DMS53 treated with DMSO at 0.1 percent for 48 hours (cell line): ENCODE data around the gene DCTN3.
A peak's percentile ranks its signal among the peaks of the same experiment; 100 is the strongest.

Source experiments
- DNase-seq: peaks from one replicate; lab custom pipeline; 2025; ENCODE audit not compliant: unreplicated experiment; lab: John Stamatoyannopoulos, UW

Gene DCTN3

DNA sequence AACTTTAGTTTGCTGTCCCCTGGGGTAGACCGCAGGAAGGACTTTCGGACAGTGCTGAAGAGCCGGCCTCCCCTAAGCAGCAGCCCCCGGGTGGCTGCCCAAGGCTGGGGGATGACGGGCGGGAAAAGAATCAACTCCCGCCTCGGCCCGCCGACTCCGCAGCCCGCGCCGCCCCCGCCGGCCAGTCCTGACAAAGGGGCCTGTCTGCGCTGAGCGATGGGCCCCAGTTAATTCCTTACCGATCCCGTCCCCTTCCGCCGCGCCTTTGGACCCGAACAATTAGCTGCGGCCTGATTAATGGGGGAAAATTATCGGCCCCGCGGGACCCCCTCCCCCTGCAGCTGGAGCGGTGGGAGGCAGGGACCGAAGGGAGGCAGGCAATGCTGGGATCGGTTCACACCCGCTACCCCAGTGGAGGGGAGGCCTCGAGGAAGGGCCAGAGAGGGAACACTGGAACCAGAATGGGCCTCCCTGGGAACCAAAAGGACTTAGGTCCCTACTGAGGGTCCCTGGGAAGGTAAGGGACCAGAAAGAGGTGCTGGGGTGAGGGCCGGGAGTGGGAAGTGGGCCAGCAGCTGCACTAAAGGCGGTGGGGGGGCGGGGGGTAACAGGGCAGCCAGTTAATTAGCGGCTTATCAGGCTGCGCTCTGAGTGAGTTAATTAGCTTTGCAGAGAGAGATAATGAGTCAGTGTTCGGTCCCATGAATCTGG, 4.3 kb upstream of the DCTN3 start:
- DNase-seq = no peak

DNA sequence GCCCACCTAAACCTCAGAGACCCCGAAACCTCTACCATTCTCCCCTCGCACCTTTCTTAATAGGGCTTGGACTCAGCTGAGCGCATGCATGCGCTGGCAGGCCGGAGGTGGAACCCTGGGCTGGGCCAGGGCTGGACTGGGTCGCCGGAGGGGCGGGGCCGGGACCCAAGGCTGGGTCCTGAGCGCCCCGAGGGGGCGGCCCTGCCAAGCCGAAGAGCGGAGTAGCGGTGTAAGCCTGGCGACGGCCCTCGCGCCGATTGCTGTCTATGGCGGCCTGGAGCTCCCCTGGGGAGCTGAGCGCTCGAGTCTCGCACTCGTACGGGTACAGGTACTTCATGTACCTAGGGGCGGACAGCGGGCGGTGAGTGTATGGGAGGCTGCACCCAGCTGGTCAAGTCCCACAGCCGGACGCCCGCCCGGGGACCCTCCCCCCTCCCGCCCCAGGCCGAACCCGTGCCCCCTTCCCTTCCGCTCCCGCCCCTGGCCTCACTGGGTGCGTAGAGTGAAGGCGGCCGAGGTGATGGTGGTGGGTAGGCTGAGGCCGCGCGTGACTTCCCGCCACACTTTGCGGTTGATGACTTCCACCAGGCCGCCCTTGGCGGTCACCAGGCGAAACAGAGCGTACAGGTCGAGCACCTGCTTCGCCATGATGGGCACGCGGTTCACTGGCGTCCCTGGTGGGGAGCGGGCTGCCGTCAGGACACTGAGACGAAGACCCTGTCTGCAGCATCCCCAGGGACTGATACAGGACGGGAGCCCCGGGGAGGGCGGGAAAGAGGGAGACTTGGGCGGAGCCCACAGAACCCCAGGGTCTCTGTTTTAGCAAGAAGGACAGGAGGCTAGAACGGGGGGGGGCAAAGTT, 3.3 kb upstream of the DCTN3 start:
- no peak for DNase-seq

DNA sequence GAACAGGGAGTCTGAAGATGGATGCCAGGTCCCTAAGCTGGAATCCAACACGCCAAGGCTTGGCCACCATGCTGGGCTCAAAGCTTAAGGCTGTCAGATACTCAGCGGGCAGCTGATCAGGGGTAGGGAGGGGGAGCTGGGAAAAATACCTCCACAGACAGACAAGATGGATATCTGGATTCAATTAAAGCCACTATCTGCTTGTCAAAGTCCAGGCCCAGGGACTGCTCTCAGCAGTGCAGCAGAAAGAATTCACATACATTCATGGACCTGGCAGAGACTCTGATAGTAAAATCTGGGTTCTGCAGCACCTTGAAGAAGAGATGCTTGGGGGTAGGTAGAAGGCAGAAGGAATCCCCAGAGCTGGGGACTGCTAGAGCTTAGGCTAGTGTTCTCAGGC, 5.2 kb downstream of the DCTN3 start:
- DNase-seq = no peak

DNA sequence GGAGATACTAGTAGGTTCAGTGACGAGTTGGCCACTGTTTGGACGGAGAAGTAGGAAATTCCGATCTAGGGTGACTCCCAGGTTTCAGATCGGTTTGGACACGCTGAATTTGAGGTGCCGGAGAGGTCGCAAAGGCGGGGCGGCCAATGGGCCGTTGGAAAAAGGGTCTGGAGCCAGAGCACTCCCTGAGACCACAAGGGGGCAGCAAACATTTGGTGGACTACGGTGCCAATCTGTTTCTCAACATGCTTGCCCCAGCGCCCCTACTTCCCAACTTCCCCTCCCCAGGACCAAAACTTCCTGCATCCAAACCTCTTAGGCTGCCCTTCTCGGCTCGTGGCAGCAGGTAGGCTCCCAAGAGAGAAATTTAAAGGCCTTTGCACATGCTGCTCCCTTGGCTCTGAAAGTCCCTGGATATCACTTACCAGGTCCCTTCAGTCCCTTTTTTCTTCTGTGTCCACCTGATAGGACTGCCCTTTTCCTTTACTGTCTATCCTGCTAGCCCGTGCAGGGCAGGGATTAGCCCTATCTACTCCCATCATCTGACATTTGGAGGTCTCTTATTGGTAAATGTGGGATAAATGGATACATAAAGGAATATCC, 7.4 kb downstream of the DCTN3 start:
- DNase-seq = peak; percentile 31

DNA sequence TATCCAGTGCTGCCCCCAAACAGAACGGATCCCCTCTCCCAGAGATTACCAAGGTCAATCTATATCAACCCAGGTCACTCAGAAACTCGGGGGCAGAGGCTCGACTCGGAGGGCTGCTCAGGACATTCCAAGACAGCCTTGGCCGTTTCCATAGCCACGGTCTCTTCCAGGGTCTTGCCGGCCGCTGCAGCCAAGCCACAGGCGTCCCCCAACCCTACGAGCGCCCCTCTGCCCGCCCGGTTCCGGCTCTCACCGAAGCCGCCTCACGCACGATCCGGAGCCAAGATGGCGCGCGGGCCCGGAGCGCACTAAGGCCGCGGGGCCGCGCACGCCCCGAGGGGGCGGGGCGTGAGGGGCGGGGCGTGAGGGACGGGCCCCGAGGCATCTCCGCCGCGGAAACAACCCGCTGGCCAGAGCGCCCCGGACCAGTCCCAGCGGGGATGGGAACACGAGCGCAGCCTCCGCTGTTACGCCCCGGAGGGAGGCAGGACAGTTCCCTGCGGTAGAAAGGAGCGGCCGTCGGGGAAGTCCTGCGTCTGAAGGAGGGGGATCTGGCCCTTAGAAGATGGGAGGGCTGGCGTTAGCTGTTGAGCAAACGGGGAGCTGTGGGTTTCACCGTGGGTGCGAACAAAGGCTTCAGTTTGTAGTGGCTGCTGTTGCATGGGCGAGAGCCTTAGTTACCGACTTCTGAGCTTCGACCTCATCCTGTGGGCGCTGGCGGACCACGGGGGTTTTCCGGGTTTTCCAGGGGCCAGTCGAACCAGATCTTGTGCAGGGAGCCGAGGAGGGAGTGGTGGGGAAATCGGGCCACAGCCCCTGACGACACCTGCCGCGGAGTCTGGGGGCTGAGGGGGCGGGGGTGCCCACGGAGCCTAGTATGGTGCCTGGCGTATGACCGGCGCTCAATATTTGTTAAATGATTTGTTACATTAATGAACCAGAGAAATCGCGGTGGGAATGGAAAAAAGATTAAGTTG, 8.2 kb downstream of the DCTN3 start, which contains the start of gene RPP25L:
Gene RPP25L (minus strand): TSS at position 287 of the 977 bp plus-strand sequence. CDS start 801 bp downstream, outside the sequence.
- DNase-seq = peak; percentile 43

DNA sequence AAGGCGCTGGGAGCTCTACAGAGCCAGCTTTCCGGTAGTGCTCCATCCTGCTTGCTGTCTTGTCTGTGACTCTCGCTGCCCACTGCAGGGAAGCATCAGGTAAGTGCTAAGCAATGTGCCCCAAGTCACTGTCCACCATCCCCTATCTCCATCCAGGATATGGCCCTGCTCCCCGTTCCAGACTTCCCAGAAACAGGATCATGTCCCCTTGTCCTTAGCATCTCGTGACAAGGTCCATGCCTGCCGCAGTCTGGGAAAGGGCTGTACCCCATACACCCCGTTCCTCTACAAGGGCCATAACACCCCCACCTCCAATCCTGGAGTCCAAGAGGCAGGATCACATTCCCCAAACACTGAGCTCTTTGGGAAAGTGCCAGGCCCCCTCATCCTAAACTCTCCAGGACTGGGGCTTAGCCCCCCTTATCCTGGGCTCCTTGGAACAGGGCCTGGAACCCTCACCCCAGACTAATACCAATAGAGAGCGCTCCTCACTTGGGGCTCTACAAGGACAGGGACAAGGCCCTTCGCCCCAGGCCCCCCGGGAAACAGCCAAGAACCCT, 9.0 kb downstream of the DCTN3 start:
- DNase-seq = no peak

DNA sequence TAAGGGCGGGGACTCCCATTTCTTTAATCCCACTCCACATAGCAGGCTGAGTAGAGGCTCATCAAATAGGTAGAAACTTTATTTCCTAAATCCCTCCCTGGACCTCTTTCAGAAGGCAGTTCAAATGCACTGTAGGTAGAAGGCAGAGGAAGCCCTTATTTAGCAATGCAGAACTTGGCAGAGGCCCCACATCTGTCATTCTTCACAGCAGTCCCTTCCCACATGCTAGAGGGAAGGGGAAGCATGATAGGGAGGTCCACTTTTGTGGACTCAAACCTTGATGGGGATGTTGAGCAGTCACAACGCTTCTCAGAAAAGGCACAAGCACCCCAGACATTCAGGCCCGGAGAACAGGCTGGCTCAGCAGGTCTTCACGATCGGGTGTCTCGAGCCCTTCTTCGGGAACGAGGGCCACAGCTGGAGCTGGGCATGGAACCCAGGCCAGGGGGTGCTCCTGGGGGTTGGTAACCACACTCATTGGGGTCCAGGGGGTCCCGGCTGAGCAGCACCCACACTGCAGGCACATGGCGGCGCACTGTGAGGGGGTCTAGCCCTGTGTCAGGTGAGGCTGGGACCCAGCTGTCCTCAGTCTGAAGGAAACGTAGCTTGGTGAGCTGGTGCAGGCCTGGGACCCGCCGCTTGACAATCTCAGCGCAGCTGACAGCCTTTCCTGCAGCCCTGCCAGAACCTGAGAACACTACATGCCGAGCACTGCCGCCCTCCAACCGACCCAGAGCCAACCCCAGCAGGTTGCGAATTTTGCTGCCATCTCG, 9.7 kb downstream of the DCTN3 start:
- DNase-seq = no peak

DNA sequence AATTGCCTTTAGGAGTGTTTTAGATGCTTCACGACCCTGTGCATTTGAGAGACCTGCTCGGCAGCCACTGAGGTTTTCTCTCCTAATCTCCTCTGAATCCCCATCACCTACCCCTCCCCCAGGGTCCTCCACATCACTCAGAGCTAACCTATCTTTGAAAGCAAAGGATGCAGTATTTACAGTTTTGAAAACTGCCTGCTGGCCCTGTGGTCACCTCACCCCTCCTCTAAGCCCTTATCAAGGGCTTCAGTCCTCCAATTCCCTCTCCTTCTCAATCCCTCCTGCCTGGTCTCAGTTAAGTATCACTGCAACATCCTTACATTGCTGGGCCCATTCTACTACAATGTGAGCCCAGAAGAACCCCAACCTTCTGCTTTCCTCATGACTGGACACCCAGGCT, 13.0 kb downstream of the DCTN3 start:
- no peak for DNase-seq

DNA sequence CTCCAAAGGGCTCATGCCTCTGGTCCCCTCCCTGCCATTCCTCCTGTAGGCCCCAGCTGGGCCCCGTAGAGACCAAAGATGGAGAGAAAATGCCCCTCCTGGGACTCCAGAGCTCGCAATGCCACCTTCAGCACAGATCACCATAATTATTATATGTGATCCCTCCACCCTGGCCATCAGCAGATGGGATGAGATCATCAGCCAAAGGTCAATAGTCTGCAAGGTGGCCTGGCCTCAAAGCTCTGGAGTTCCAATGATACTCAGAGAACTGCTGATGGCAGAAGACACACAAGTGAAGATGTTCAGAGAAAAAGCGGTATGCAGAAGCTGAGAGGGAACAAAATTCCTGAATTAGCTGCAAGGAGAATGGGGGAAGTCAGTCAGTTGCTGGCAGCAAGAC, 13.4 kb downstream of the DCTN3 start:
- DNase-seq = peak; percentile 47

DNA sequence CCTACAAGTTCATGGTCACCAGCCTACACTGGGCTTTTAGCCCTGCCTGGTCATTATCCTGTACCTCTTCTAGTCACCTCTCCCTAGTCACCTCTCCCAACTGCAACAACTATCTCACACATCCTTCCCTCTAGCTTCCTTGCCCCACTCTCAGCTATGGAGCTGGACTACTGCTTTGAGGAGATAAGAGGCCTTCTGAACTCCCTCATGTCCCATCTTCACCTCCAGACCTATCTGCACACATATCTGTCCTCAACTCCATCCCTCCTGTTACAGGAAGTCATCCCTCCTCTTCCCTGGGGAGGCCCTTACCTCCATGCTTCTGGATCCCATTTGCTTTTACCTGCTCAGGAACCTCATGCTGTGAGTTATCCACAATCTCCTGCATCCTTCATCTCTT, 14.1 kb downstream of the DCTN3 start:
- DNase-seq = no peak

DNA sequence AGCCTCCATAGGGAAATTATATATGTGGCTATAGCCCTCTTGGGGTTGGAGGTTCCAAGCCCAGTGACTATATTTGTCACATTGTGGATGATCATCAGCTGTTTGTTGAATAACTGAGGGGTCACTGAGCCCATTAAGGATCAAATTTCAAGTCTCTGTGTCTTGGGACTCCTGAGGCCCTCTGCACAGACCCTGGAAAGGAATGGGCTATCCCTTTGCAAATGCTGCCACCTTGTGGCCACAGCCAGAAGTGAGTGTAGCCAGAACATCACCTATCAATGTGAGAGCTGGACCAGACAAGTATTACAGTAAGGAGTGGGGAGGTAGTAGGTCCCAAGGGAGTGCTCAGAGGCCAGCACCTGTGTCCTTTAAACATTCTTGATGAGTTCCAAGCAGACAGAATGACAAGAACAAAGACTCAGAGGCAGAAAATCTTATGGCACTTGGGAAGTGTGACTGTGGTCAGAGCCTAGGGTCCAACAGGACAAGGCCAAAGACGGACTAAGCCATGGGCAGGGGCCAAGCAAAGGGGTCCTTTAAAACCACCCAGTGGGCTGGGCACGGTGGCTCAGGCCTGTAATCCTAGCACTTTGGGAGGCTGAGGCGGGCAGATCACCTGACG, 16.6 kb downstream of the DCTN3 start:
- peak; percentile 27 for DNase-seq

DNA sequence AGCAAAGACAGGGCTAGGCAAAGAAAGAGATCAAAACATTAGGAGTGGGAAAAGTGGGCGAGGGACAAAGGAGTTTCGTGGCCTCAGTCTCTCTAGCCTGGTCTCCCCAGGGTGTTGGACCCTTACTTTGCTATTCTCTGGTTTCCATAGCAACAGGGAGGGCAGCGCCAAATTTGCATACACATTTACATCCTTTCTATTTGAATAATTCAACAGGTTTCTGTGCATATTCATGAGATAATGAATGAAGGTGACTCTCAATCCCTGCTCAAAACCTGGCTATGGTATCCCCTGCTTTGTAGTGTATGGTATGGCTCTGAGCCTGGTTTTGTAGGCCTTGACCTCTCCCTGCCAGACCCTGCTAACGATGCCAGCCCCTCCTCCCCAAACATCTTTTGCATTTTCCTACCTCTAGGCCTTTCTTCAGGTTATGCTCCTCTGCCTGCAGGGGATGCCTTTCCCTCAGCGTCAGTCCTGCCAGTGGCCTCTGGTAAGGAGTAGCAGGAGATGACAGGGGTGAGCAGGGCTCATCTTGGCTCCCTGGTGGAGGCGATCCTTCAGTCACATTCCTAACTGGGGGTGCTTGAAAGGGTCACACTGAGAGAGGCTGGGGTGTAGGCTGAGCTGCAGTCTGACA, 18.2 kb downstream of the DCTN3 start:
- DNase-seq = no peak

DNA sequence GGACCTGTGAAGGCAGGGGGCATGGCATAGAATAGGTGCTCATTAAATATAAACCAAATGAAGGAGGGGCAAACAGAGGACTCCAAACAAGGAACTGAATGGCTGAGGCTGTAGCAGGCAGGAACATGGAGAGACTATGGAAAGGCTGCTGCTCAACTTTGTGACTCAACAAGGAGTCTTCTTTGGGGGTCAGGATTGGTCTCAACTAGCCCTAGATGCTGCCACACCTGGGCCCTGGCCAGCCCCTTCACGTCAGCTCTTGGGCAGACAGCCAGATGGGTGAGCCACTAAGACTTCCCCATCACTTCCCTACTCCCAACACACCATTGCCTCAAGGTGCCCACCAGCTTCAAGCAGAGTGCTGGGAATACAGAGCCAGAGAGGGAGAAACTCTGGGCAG, 19.4 kb downstream of the DCTN3 start:
- DNase-seq = no peak

DNA sequence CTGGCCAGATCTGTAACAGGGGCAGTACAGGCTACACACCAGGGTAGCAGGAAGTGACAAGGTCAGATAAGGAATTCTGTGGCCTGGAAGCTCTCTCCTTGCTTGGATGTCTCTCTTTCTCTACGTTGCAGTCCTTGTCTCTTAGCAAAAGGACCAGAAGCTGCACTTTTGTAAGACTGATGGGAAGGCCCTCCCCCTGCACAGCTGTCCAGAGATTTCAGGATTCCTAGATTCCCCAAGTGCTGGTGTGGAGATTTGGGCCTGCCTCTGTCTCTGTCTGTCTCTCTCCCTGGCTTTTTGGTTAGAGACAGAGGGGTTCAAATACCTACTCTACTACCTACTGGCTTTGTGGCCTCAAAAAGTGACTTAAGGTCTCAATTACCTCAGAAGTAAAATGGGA, 20.7 kb downstream of the DCTN3 start:
- no peak for DNase-seq

DNA sequence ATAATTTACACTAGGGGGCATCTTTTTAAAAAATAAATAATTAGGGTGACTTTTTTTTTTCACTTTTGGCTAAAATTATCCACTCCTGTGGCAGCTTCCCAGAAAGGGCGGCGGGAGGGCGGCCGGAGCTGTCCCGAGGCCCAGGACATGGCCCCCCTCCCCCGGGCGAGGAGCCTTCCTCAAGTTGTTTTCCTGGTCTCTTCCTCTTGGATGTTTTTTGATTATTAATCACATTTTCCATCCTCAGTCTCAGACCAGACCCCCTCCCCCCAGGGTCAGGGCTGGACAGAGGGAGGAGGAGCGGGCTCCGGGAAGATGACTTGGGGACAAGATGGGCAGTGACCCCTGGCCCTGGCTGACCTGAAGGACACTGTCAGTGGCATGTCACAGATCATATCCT, 26.1 kb downstream of the DCTN3 start:
- DNase-seq = no peak

DNA sequence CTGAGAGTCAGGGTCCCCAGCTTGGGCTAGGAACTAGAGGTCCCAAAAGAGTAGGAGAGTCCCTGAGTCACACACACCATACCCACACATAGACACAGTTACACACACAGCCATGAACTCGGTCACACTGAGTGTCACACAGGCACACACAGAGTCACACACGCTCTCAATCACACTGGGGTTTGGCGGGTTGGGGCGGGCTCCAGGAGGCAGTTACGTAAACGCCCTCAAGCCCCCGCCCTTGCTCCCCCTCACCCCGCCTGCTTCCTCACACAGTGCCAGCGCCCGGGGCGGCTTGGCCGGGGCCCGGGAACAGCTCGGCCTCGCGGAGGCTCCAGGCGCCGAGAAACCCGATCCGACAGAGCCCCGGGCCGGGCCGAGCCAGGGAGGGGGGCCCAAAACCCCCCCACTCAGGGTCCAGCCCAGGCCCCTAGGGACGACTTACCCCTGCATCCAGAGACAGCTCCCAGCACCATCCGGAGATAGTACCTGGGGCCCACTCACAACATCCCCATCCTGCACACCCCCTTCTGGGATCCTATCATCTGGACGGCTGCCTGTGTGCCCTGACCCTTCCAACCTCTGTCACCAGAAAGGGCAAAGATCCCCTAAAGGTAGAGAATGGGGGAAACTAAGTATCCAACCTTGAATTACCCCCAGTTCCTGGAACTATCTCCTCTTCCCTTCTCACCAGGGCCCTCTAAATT, 27.2 kb downstream of the DCTN3 start:
- no peak for DNase-seq

DNA sequence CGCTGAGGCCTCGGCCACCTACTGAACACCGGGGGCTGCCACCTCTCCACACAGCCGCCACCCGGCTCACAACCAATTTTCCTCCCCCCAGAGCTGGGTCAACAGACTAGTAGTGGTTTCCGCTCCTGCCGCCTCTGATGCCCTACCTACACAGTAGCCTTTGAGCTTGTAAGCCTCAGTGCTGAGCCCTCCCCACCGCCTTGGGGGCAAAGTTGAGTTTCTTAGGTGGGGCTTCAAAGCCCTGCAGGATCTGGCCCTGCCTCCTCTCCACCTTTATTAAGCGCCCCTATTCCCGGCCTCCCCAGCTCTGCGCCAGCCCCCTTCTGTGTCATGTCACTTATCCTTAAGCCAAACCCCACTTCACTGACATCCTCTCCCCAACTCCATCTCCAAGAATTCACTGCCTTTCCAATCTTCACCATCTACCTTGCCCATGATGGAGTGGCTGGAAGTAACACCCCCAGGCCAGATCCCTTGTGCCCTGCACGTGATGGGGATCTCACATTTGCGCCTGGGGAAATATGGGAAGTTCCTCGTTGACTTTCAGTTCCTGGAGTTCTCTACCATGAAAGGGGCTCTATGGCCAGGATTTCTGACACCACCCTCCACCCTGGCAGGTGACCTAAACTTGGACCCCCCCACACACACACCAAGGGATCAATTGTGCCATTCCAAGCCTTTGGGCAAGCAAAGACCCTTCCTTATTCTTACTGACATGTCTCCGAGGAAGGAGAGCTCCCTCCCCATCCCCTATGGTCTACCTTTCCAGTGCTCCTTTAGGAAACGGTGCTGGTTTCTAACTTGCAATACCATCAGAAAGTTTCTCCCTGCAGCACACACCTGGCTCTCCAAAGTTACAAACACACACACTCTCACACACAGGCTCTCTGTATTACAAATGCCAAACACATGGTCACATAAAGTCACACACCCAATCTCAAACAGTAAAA, 28.1 kb downstream of the DCTN3 start:
- DNase-seq = no peak
